Activated naive CD8-positive, alpha-beta T cell treated with anti-CD3 and anti-CD28 coated beads, Interleukin-2, amount 50 U/mL, for 24 hours (primary cell): ENCODE results near the gene IL22RA2.
"Not testable (repeated sequence)": the region's sequence is repeated elsewhere in the genome, so short reads cannot be mapped to it uniquely, and the experiment has no call there.

Experiments used
- ATAC-seq: fragments of 150-1000 bp; cut with Tn5 transposase; one replicate; pipeline ENCODE4 v1.10.0; 2021
- DNase-seq: peaks from one replicate; pipeline ENCODE4 v3.0.0; 2021
- H3K27ac Mint-ChIP-seq: one replicate; pipeline ENCODE4 v1.8.0; 2021; ENCODE audit warnings: mild to moderate bottlenecking, mixed read lengths
- H3K27me3 Mint-ChIP-seq: one replicate; pipeline ENCODE4 v1.8.0; 2021; ENCODE audit warnings: mixed read lengths
- H3K36me3 Mint-ChIP-seq: one replicate; pipeline ENCODE4 v1.8.0; 2021; ENCODE audit warnings: low read depth, mixed read lengths
- H3K4me1 Mint-ChIP-seq: one replicate; pipeline ENCODE4 v1.8.0; 2021; ENCODE audit warnings: mixed read lengths
- H3K4me3 Mint-ChIP-seq: one replicate; pipeline ENCODE4 v1.8.0; 2021; ENCODE audit warnings: mild to moderate bottlenecking, moderate library complexity, mixed read lengths
- H3K9me3 Mint-ChIP-seq: one replicate; pipeline ENCODE4 v1.8.0; 2021; ENCODE audit warnings: mixed read lengths

IL22RA2 gene

DNA sequence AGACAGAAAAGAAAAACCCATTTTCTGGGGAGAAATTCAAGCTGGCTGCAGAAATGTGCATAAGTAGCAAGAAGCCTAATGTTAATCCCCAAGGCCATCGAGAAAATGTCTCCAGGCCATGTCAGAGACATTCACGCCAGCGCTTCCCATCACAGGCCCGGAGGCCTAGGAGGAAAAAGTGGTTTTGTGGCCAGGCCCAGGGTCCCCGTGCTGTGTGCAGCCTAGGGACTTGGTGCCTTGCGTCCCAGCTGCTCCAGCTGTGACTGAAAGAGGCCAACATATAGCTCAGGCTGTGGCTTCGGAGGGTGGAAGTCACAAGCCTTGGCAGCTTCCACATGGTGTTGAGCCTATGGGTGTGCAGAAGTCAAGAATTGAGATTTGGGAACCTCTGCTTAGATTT is 34.8 kb upstream of the IL22RA2 start:
- no peaks in the 10 kb centered on the region for H3K27me3 Mint-ChIP-seq
- no peak for ATAC-seq
- DNase-seq, result no peak
- H3K27ac Mint-ChIP-seq, result no peak overlapping the region
- peaks cover 28% of the 10 kb centered on the region for H3K4me1 Mint-ChIP-seq
- H3K9me3 Mint-ChIP-seq, result peaks cover 17% of the 10 kb centered on the region
- no peak overlapping the region for H3K4me3 Mint-ChIP-seq
- peaks cover 53% of the 10 kb centered on the region for H3K36me3 Mint-ChIP-seq

DNA sequence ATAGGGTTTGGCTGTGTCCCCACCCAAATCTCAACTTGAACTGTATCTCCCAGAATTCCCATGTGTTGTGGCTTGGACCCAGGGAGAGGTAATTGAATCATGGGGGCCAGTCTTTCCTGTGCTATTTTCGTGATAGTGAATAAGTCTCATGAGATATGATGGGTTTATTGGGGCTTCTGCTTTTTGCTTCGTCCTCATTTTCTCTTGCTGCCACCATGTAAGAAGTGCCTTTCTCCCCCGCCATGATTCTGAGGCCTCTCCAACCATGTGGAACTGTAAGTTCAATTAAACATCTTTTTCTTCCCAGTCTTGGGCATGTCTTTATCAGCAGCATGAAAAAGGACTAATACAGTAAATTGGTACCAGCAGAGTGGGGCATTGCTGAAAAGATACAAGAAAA is 34.0 kb upstream of the IL22RA2 start:
- H3K4me3 Mint-ChIP-seq, ATAC-seq, DNase-seq, H3K27ac Mint-ChIP-seq, H3K27me3 Mint-ChIP-seq: not testable (repeated sequence)
- Mint-ChIP-seq H3K36me3 (peaks cover 56% of the 10 kb centered on the region), H3K9me3 (peaks cover 17% of the 10 kb centered on the region), H3K4me1 (peaks cover 22% of the 10 kb centered on the region)

- Mint-ChIP-seq H3K4me3 (no peak overlapping the region), H3K9me3 (peaks cover 17% of the 10 kb centered on the region), H3K27ac (no peak overlapping the region), H3K36me3 (peaks cover 56% of the 10 kb centered on the region), H3K27me3 (no peaks in the 10 kb centered on the region), H3K4me1 (peaks cover 13% of the 10 kb centered on the region)
- no peak for DNase-seq
- no peak for ATAC-seq
Measured at GRCh38 chr6:137206577-137206976, 33.1 kb upstream of the IL22RA2 start.

DNA sequence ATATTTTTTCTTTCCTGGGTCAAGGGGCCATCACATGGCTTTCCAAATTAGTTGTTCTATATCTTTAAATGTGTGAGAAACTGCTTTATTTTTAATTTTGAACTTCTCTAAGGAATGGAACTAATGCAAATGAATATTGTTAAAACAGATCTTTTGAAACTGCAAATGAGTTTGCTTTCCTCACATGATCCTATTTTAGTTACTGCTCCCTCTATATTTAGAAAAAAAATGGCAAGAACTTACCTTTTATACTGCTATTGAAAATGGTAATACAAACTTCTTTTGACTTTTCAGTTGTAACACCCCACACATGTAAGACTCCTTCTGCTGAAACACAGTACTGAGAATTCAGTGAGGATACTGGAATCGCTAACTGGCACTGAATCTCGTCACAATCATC is 29.8 kb upstream of the IL22RA2 start:
- H3K27me3 Mint-ChIP-seq, result no peaks in the 10 kb centered on the region
- H3K9me3 Mint-ChIP-seq, result no peaks in the 10 kb centered on the region
- H3K27ac Mint-ChIP-seq, result no peak overlapping the region

DNA sequence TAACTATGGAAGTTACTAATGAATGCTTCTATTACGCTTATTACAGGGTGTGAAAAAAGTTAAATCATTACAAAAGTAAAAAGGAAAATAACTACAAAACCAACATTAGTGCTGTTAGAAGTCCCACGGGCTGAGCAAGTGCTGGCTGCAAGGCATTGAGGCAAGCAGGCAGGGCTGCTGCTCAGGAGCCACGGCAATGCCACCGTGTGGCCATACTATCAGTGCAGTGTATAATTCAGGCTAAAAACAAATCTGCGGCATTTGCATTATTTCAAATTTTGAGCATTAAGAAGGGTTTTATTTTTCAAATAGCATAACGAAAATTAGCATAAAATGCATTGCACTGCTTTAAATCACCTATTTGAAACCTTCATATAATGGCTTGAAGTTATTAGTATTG is 28.6 kb upstream of the IL22RA2 start:
- no peak overlapping the region for H3K4me3 Mint-ChIP-seq
- no peak for ATAC-seq
- H3K9me3 Mint-ChIP-seq, result no peaks in the 10 kb centered on the region
- no peak for DNase-seq
- peaks cover 48% of the 10 kb centered on the region for H3K36me3 Mint-ChIP-seq
- no peak overlapping the region for H3K27ac Mint-ChIP-seq
- H3K4me1 Mint-ChIP-seq, result peaks cover 12% of the 10 kb centered on the region
- no peaks in the 10 kb centered on the region for H3K27me3 Mint-ChIP-seq

More for the DNA sequence above, 29.8 kb upstream of the IL22RA2 start:
- ATAC-seq, result no peak
- Mint-ChIP-seq H3K36me3 (peaks cover 50% of the 10 kb centered on the region), H3K4me3 (no peak overlapping the region), H3K4me1 (peaks cover 9% of the 10 kb centered on the region)
- no peak for DNase-seq

- Mint-ChIP-seq H3K27me3 (no peaks in the 10 kb centered on the region), H3K4me1 (peaks cover 11% of the 10 kb centered on the region), H3K4me3 (no peak overlapping the region), H3K9me3 (no peaks in the 10 kb centered on the region), H3K27ac (no peak overlapping the region), H3K36me3 (peaks cover 42% of the 10 kb centered on the region)
- no peak for DNase-seq
- ATAC-seq, result no peak
Measured at GRCh38 chr6:137201006-137201405, 27.6 kb upstream of the IL22RA2 start.

DNA sequence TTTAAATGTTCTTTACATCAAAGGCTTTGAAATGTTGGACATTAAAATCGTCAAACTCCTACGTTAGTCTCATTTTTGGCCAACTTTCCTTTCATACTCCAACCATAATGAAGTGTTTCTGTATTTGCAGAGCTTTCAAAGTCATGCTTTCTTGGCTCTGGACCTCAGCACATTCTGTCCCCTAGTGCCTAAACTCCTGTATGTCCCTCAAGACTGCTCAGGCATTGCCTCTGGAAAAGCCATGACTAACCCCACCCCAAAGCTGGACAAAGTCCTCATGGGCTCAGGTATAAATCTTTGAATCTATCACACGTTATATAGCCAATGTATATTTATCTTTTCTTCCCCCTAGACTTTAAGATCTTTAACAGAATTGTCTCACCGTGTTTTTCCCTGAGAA is 26.8 kb upstream of the IL22RA2 start:
- peaks cover 39% of the 10 kb centered on the region for H3K36me3 Mint-ChIP-seq
- no peaks in the 10 kb centered on the region for H3K27me3 Mint-ChIP-seq
- no peak for DNase-seq
- H3K27ac Mint-ChIP-seq, result no peak overlapping the region
- no peaks in the 10 kb centered on the region for H3K9me3 Mint-ChIP-seq
- no peak for ATAC-seq
- H3K4me3 Mint-ChIP-seq, result no peak overlapping the region
- H3K4me1 Mint-ChIP-seq, result peaks cover 11% of the 10 kb centered on the region

DNA sequence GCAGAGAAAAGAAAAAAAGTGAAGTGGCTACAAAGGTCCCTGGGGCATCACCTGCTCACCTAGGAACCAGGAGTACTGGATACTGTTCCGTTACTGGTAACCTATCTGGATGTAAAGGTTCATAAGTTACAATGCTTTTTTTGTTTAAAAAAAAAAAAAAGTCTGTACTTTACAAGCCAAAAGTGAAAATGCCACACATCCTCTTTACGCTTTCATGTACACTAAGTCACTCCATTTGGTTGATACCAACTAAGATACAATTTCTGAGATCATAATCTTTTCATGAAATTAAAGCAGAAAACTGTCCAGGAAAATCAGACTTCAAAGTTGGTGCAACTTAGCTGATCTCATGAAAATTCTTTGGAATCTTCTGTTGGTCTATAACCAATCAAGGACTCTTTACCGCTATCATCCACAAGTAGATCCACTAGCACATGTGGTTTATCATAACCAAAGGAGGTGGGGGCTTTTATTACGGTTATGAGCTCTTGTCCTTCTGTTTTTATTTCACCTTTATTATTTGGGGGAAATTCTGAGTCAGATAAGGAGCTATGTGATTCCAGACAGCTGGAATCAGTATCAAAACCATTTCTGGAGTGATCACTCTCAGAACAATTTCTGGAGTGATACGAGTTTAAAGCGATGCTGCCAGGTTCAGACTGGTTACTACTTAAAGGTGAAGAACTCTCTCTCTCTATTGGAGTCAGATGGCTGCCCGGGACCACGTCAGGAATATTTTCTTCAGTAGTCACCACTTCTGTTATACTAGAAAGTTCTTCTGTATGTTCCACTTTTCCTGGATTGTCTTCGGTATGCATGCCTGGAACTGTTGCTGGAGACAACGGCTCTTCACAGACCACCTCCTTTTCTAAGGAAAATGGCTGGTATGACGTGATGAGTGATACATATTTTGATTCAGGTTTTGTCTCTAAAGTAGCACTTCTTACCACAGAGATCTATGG is 24.5 kb upstream of the IL22RA2 start:
- peak overlapping the region; percentile 8 for H3K27ac Mint-ChIP-seq

DNA sequence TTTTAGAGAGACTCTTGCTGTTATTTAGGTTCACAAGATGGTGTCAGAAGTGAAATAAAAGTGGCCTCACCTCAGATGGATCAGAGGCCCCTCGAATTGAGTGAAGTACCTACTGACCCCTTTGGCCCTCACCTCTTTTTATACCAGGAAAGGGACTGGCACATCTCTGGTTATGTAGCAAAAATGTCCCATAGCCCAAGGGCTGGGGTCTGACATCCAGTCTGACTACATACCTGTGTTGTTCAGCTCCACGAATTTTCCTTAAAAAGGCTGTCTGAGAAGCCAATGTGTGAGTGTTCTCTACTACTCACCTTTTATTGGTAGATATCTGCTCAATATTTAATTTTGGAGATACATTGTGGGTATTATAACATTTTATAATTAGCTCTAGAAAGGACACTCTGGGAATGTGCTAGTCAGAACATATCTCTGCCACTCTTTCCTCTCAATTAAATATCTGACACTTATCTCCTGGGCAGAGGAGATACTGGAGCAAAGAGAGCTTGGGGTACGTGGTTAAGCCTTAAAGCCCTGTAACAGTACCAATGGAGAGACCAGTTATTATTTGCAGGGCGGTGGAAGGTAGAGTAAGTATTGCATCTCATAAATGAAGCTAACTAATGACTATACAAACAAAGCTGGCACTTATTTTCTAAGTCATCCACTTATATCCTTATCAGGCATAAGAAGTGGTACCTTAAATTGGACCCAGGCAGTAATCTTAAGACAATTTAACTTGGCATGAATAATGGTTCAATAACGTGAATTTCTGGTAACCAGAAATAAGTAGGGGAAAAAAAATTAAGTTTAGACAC is 20.0 kb upstream of the IL22RA2 start:
- no peak for ATAC-seq

More for the DNA sequence above, 24.5 kb upstream of the IL22RA2 start:
- no peaks in the 10 kb centered on the region for H3K27me3 Mint-ChIP-seq
- ATAC-seq (no peak), DNase-seq (no peak)
- H3K36me3 Mint-ChIP-seq, result peaks cover 22% of the 10 kb centered on the region
- peaks cover 11% of the 10 kb centered on the region for H3K4me1 Mint-ChIP-seq
- H3K4me3 Mint-ChIP-seq, result no peak overlapping the region
- no peaks in the 10 kb centered on the region for H3K9me3 Mint-ChIP-seq

GRCh38 chr6:137192821-137193220 is 19.4 kb upstream of the IL22RA2 start:
- Mint-ChIP-seq H3K36me3 (peaks cover 7% of the 10 kb centered on the region), H3K4me3 (no peak overlapping the region), H3K27me3 (no peaks in the 10 kb centered on the region), H3K4me1 (peaks cover 5% of the 10 kb centered on the region), H3K27ac (no peak overlapping the region), H3K9me3 (peaks cover 10% of the 10 kb centered on the region)
- no peak for ATAC-seq
- DNase-seq, result no peak

More for the DNA sequence above, 20.0 kb upstream of the IL22RA2 start:
- Mint-ChIP-seq H3K9me3 (peaks cover 10% of the 10 kb centered on the region), H3K4me3 (no peak overlapping the region), H3K27me3 (no peaks in the 10 kb centered on the region), H3K36me3 (peaks cover 13% of the 10 kb centered on the region), H3K27ac (no peak overlapping the region), H3K4me1 (peaks cover 11% of the 10 kb centered on the region)
- no peak for DNase-seq

GRCh38 chr6:137191670-137192069 is 18.2 kb upstream of the IL22RA2 start:
- H3K4me1 Mint-ChIP-seq, result no peaks in the 10 kb centered on the region

GRCh38 chr6:137191236-137191635 is 17.8 kb upstream of the IL22RA2 start:
- H3K36me3 Mint-ChIP-seq, result peaks cover 8% of the 10 kb centered on the region
- peaks cover 22% of the 10 kb centered on the region for H3K9me3 Mint-ChIP-seq
- no peaks in the 10 kb centered on the region for H3K4me1 Mint-ChIP-seq
- ATAC-seq (no peak), DNase-seq (no peak)
- no peak overlapping the region for H3K27ac Mint-ChIP-seq
- no peak overlapping the region for H3K4me3 Mint-ChIP-seq
- H3K27me3 Mint-ChIP-seq, result no peaks in the 10 kb centered on the region

More at GRCh38 chr6:137191670-137192069, 18.2 kb upstream of the IL22RA2 start:
- Mint-ChIP-seq H3K36me3 (peaks cover 7% of the 10 kb centered on the region), H3K4me3 (no peak overlapping the region), H3K9me3 (peaks cover 18% of the 10 kb centered on the region), H3K27ac (no peak overlapping the region), H3K27me3 (no peaks in the 10 kb centered on the region)
- DNase-seq (no peak), ATAC-seq (no peak)

GRCh38 chr6:137190583-137191094 is 17.2 kb upstream of the IL22RA2 start:
- Mint-ChIP-seq H3K4me1 (no peaks in the 10 kb centered on the region), H3K36me3 (peaks cover 8% of the 10 kb centered on the region), H3K9me3 (peaks cover 22% of the 10 kb centered on the region), H3K27me3 (no peaks in the 10 kb centered on the region), H3K4me3 (no peak overlapping the region), H3K27ac (no peak overlapping the region)
- no peak for ATAC-seq
- no peak for DNase-seq

- Mint-ChIP-seq H3K9me3 (peaks cover 32% of the 10 kb centered on the region), H3K36me3 (peaks cover 8% of the 10 kb centered on the region), H3K4me1 (no peaks in the 10 kb centered on the region), H3K27me3 (peaks cover 2% of the 10 kb centered on the region), H3K4me3 (no peak overlapping the region), H3K27ac (no peak overlapping the region)
- DNase-seq (no peak), ATAC-seq (no peak)
Measured at GRCh38 chr6:137188855-137189254, 15.4 kb upstream of the IL22RA2 start.
